Neutrophil (primary cell): ENCODE data around the gene MEGF11.

Experiments
- H3K27ac ChIP-seq: fragments of 200-600 bp; sonication (generic); 2 replicates; pipeline ENCODE4 v1.5.1; 2016; ENCODE audit warnings: mild to moderate bottlenecking, moderate library complexity
- H3K27me3 ChIP-seq: fragments of 200-600 bp; sonication (generic); 2 replicates; pipeline ENCODE4 v1.6.0; 2016; ENCODE audit warnings: mild to moderate bottlenecking
- H3K36me3 ChIP-seq: fragments of 200-600 bp; sonication (generic); 2 replicates; pipeline ENCODE4 v1.5.1; 2017
- H3K4me1 ChIP-seq, 2 experiments: fragments of 200-600 bp in 1 of 2; sonication (generic) in 1 of 2; 1 replicate in 1 of 2; 2 replicates in 1 of 2; pipeline versions ENCODE4 v1.5.1 to v1.6.1; 2013 to 2016; ENCODE audit warnings: low read depth in 1 of 2, low read length in 1 of 2, mild to moderate bottlenecking in 1 of 2, moderate library complexity in 1 of 2; ENCODE audit not compliant: control insufficient read depth in 1 of 2, insufficient read depth in 1 of 2
- H3K4me3 ChIP-seq, 2 experiments: fragments of 200-600 bp in 1 of 2; sonication (generic) in 1 of 2; 1 replicate in 1 of 2; 2 replicates in 1 of 2; pipeline ENCODE4 v1.5.1; 2013 to 2016; ENCODE audit warnings: low read depth in 1 of 2, low read length in 1 of 2, mild to moderate bottlenecking in 1 of 2, moderate library complexity in 1 of 2
- H3K9me3 ChIP-seq: fragments of 200-600 bp; sonication (generic); 2 replicates; pipeline ENCODE4 v1.5.1; 2016
- TF ChIP-seq, protein P1 (sequence below): fragments of 200-600 bp; sonication (generic); IDR thresholded peaks from 2 replicates; pipeline ENCODE4 v1.5.1; 2016; ENCODE audit warnings: antibody characterized with exemption

MEGF11 gene

DNA sequence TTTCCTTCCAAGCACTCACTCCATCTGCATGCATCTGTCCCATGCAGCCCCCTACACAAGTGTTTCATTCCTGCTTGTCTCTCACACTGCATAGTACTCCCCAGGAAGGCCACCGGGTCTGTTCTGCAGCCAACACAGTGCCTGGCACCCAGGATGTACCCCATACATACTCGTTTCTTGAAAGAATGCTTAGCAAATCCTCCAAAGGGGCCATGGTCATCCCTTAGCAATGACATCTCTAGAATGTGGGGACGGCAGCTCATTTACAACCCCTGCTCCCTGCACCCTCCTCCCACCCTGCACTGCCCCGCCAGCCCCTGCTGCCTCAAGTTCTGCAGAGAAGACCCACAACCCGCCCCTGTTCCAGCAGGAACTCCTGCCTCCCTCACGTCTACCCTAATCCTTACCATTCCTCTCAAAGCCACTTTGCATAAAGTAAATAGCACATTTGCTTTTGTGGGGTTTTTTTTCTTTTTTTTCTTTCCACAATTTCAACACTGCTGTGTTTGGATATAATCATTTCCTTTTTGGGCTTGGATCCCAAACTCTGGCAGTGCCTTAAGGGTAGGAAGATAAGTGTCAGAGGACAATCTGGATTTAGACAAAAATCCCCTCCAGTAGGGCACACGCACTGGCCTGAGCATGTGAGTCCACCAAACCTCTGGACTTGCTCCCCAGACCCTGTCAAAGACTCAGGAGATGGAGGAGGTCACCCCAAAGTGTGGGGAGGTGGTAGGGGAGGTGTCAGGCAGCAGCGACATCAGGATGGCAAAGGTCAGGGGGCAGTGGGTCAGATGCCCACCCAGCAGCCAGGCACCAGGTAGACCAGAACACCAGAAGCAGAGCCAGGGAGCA lies 68.4 kb downstream of the MEGF11 start:
- Histone ChIP-seq H3K4me3 (no peak overlapping the region), H3K27ac (no peak overlapping the region), H3K36me3 (no peaks in the 10 kb centered on the region), H3K27me3 (peaks cover 47% of the 10 kb centered on the region), H3K4me1 (no peaks in the 10 kb centered on the region), H3K9me3 (no peaks in the 10 kb centered on the region)
- TF ChIP-seq, protein P1, sequence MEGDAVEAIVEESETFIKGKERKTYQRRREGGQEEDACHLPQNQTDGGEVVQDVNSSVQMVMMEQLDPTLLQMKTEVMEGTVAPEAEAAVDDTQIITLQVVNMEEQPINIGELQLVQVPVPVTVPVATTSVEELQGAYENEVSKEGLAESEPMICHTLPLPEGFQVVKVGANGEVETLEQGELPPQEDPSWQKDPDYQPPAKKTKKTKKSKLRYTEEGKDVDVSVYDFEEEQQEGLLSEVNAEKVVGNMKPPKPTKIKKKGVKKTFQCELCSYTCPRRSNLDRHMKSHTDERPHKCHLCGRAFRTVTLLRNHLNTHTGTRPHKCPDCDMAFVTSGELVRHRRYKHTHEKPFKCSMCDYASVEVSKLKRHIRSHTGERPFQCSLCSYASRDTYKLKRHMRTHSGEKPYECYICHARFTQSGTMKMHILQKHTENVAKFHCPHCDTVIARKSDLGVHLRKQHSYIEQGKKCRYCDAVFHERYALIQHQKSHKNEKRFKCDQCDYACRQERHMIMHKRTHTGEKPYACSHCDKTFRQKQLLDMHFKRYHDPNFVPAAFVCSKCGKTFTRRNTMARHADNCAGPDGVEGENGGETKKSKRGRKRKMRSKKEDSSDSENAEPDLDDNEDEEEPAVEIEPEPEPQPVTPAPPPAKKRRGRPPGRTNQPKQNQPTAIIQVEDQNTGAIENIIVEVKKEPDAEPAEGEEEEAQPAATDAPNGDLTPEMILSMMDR, result no peak

GRCh38 chr15:66184492-66184891 lies 69.1 kb downstream of the MEGF11 start:
- Histone ChIP-seq H3K36me3 (no peaks in the 10 kb centered on the region), H3K27ac (no peak overlapping the region), H3K9me3 (no peaks in the 10 kb centered on the region), H3K4me3 (no peak overlapping the region), H3K4me1 (no peaks in the 10 kb centered on the region), H3K27me3 (peaks cover 54% of the 10 kb centered on the region)
- TF ChIP-seq, protein P1, result no peak

GRCh38 chr15:66180531-66181097 lies 72.9 kb downstream of the MEGF11 start:
- Histone ChIP-seq H3K36me3 (no peaks in the 10 kb centered on the region), H3K27me3 (peaks cover 80% of the 10 kb centered on the region), H3K9me3 (no peaks in the 10 kb centered on the region), H3K4me3 (no peak overlapping the region), H3K27ac (no peak overlapping the region), H3K4me1 (no peaks in the 10 kb centered on the region)
- TF ChIP-seq, protein P1, result no peak

DNA sequence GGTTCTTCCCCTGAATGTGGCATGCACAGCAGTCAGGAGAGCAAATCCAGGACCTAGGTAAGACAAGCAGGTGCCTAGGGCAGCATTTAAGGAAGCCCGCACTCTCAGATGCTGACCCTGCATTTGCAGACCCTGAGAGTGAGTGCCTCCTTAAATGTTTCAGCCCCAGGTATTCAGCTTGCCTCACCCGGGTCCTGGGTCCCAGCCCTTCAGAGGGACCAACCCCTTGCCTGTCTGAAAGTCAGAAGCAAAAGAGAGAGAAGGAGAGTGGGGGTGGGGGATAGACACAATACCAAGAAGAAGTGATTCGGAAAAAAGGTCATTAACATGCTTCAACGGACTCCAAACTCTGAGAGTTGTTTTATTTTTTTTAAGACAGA lies 75.0 kb downstream of the MEGF11 start:
- H3K27me3 ChIP-seq, result peaks cover 73% of the 10 kb centered on the region

GRCh38 chr15:66172324-66172980 lies 81.1 kb downstream of the MEGF11 start:
- H3K27me3 ChIP-seq, result peaks cover 29% of the 10 kb centered on the region
- H3K36me3 ChIP-seq, result no peaks in the 10 kb centered on the region
- H3K4me3 ChIP-seq, result no peak overlapping the region
- no peaks in the 10 kb centered on the region for H3K4me1 ChIP-seq
- TF ChIP-seq, protein P1, result no peak
- no peaks in the 10 kb centered on the region for H3K9me3 ChIP-seq
- H3K27ac ChIP-seq, result no peak overlapping the region

More for the DNA sequence above, 75.0 kb downstream of the MEGF11 start:
- Histone ChIP-seq H3K36me3 (no peaks in the 10 kb centered on the region), H3K9me3 (no peaks in the 10 kb centered on the region), H3K4me1 (no peaks in the 10 kb centered on the region), H3K27ac (no peak overlapping the region), H3K4me3 (no peak overlapping the region)
- TF ChIP-seq, protein P1, result no peak
